Uterus (tissue), 4 donors: ENCODE results near the gene PDP2. TPM values are rescaled to one million over a fixed set of nuclear protein-coding genes. Genes with fewer than 3 reads are reported as not detected.
A peak's percentile ranks its signal among the peaks of the same experiment; 100 is the strongest.

Experiments
- DNase-seq, 2 donors: peaks; one replicate each; pipeline ENCODE4 v3.0.0-alpha.2; 2019 to 2020
- H3K27ac ChIP-seq, 2 donors: fragments of 200-600 bp; sonication (generic); 1 replicate in 1 of 2; 2 replicates in 1 of 2; pipeline ENCODE4 v1.5.1; 2016 to 2018
- H3K27me3 ChIP-seq, 2 donors: fragments of 200-600 bp; sonication (generic); one replicate each; pipeline ENCODE4 v1.5.1; 2018 to 2019; ENCODE audit warnings: control low read depth in 1 of 2
- H3K36me3 ChIP-seq, 2 donors: fragments of 200-600 bp; sonication (generic); one replicate each; pipeline ENCODE4 v1.5.1; 2019; ENCODE audit warnings: control low read depth in 1 of 2
- H3K4me1 ChIP-seq, 2 donors: fragments of 200-600 bp; sonication (generic); one replicate each; pipeline ENCODE4 v1.5.1; 2018 to 2019; ENCODE audit warnings: control low read depth in 1 of 2
- H3K4me3 ChIP-seq, 2 donors: fragments of 200-600 bp; sonication (generic); 1 replicate in 1 of 2; 2 replicates in 1 of 2; pipeline ENCODE4 v1.5.1; 2018 to 2019; ENCODE audit warnings: mild to moderate bottlenecking in 1 of 2
- H3K9me3 ChIP-seq, 2 donors: fragments of 200-600 bp; sonication (generic); one replicate each; pipeline ENCODE4 v1.5.1; 2019; ENCODE audit warnings: control low read depth in 1 of 2
- POLR2A ChIP-seq, 2 donors: fragments of 450-650 bp; IDR thresholded peaks; one replicate each; pipeline ENCODE4 v1.6.1; 2016; ENCODE audit warnings: antibody characterized with exemption in 2 of 2, mild to moderate bottlenecking in 1 of 2, moderate library complexity in 1 of 2
- intact Hi-C: fragments of 100-400 bp; cut with DNase I; formaldehyde crosslinking; loops from one replicate; pipeline ENCODE4 v1.15.1; 2023; ENCODE audit warnings: low total_unique reads
- total RNA-seq, 4 donors: library from RNA; depleted of rRNA in 3 of 4; stranded (reverse); fragments of >200 nt in 3 of 4; gene quantifications; one replicate each; pipeline versions ENCODE4 v1.1.0 to v1.2.4, GENCODE V29; 2014 to 2023
- TF ChIP-seq, protein P1 (sequence below), 4 experiments: fragments of 200-600 bp in 2 of 4; fragments of 450-650 bp in 2 of 4; sonication (generic) in 2 of 4; IDR thresholded peaks; one replicate each; pipeline ENCODE4 v1.5.1; 2016 to 2019; ENCODE audit warnings: antibody characterized with exemption in 4 of 4, mild to moderate bottlenecking in 2 of 4, moderate library complexity in 1 of 4
- donor health status: DM: yes; HTN: yes; CAD: no.

Gene PDP2
- total RNA-seq, 4 donors from 2014 or later: 0.77 to 20.5 (median 6.3) TPM

DNA sequence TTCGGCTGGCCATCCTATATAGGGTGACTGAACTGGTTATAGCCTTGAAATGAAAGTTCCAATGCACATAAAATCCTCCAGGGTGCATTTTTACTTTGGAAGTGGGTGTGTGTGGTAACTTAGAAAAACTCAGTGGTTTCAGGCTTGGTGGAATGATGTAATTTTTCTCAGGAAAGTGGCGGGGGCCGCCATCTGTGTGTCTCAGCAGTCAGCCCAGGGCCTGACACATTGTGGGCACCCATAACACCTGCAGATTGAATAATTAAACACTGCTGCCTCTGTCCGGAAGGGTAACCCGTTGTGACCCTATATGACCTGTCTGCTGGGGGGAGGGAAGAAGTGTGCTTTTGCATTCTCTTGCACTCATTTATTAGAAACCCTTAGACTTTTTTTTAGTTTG is 2.2 kb upstream of the PDP2 start:
- H3K4me1 ChIP-seq: peaks cover 0 to 5% of the 10 kb centered on the region in 2 donors
- H3K9me3 ChIP-seq: no peaks in the 10 kb centered on the region
- intact Hi-C loops: no loop called here
- H3K27me3 ChIP-seq: no peaks in the 10 kb centered on the region
- no peak overlapping the region for H3K4me3 ChIP-seq
- H3K27ac ChIP-seq: no peak overlapping the region
- DNase-seq: no peak
- H3K36me3 ChIP-seq: no peaks in the 10 kb centered on the region
- TF ChIP-seq, protein P1, sequence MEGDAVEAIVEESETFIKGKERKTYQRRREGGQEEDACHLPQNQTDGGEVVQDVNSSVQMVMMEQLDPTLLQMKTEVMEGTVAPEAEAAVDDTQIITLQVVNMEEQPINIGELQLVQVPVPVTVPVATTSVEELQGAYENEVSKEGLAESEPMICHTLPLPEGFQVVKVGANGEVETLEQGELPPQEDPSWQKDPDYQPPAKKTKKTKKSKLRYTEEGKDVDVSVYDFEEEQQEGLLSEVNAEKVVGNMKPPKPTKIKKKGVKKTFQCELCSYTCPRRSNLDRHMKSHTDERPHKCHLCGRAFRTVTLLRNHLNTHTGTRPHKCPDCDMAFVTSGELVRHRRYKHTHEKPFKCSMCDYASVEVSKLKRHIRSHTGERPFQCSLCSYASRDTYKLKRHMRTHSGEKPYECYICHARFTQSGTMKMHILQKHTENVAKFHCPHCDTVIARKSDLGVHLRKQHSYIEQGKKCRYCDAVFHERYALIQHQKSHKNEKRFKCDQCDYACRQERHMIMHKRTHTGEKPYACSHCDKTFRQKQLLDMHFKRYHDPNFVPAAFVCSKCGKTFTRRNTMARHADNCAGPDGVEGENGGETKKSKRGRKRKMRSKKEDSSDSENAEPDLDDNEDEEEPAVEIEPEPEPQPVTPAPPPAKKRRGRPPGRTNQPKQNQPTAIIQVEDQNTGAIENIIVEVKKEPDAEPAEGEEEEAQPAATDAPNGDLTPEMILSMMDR (IDR thresholded peaks at IDR 0.05): no peak
- no peak for TF ChIP-seq POLR2A (IDR thresholded peaks at IDR 0.05)

- peak overlapping the region; percentile 70 to 78 for H3K27ac ChIP-seq
Observed at GRCh38 chr16:66881014-66881417, 701 bp downstream of the PDP2 start.

DNA sequence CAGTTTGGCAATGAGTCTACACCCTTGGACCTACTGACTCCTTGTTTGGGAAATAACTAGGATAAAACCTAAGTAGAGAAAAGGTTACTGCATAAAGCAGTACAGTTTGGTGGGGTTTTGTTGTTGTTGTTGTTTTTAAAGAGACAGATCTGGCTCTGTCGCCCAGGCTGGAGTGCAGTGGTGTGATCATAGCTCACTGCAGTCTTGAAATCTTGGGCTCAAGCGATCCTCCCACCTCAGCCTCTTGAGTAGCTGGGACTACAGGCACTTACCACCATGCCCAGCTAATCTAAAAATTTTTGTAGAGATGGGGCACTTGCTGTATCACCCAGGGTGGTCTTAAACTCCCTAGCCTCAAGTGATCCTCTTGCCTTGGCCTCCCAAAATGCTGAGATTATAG is 1.2 kb downstream of the PDP2 start:
- no peak for TF ChIP-seq POLR2A (IDR thresholded peaks at IDR 0.05)
- TF ChIP-seq, protein P1 (IDR thresholded peaks at IDR 0.05): no peak
- Histone ChIP-seq H3K9me3 (no peaks in the 10 kb centered on the region), H3K36me3 (no peaks in the 10 kb centered on the region), H3K27ac (peak overlapping the region in 1 of 2 donors; percentile 78), H3K27me3 (no peaks in the 10 kb centered on the region), H3K4me1 (peaks cover 0 to 5% of the 10 kb centered on the region in 2 donors), H3K4me3 (peak overlapping the region in 1 of 2 donors; percentile 59)
- DNase-seq: peak in 1 of 2 donors; percentile 14
- intact Hi-C loops: no loop called here

More at GRCh38 chr16:66881014-66881417, 701 bp downstream of the PDP2 start:
- DNase-seq: no peak
- no peaks in the 10 kb centered on the region for H3K36me3 ChIP-seq
- no peaks in the 10 kb centered on the region for H3K9me3 ChIP-seq
- peaks cover 0 to 5% of the 10 kb centered on the region in 2 donors for H3K4me1 ChIP-seq
- no peaks in the 10 kb centered on the region for H3K27me3 ChIP-seq
- TF ChIP-seq, protein P1 (IDR thresholded peaks at IDR 0.05): no peak
- TF ChIP-seq POLR2A (IDR thresholded peaks at IDR 0.05): no peak
- peak overlapping the region; percentile 55 to 59 for H3K4me3 ChIP-seq
- intact Hi-C loops: no loop called here

- peak in 1 of 2 donors; percentile 13 for DNase-seq
- H3K9me3 ChIP-seq: no peaks in the 10 kb centered on the region
- intact Hi-C loops: no loop called here
- TF ChIP-seq, protein P1 (IDR thresholded peaks at IDR 0.05): no peak
- TF ChIP-seq POLR2A (IDR thresholded peaks at IDR 0.05): no peak
- H3K4me3 ChIP-seq: no peak overlapping the region
- no peaks in the 10 kb centered on the region for H3K36me3 ChIP-seq
- no peaks in the 10 kb centered on the region for H3K27me3 ChIP-seq
- no peak overlapping the region for H3K27ac ChIP-seq
- H3K4me1 ChIP-seq: peaks cover 0 to 5% of the 10 kb centered on the region in 2 donors
Observed at GRCh38 chr16:66881964-66882508, 1.7 kb downstream of the PDP2 start.

- intact Hi-C loops: no loop called here
- H3K27ac ChIP-seq: no peak overlapping the region
Observed at GRCh38 chr16:66882702-66883101, 2.4 kb downstream of the PDP2 start.

More at GRCh38 chr16:66882702-66883101, 2.4 kb downstream of the PDP2 start:
- Histone ChIP-seq H3K4me3 (no peak overlapping the region), H3K27me3 (no peaks in the 10 kb centered on the region), H3K36me3 (no peaks in the 10 kb centered on the region), H3K4me1 (peaks cover 0 to 5% of the 10 kb centered on the region in 2 donors), H3K9me3 (no peaks in the 10 kb centered on the region)
- TF ChIP-seq, protein P1 (IDR thresholded peaks at IDR 0.05): no peak
- no peak for TF ChIP-seq POLR2A (IDR thresholded peaks at IDR 0.05)
- DNase-seq: no peak
